Natural killer cell treated with Interleukin-12 subunit alpha and Interleukin-12 subunit beta and Interleukin-15 and Interleukin-18, amount 100 ng/mL, for 72 hours (primary cell): ENCODE data around the gene ARSD. TPM values are rescaled to one million over a fixed set of nuclear protein-coding genes. Genes with fewer than 3 reads are reported as not detected.
"Not testable (repeated sequence)": the region's sequence is repeated elsewhere in the genome, so short reads cannot be mapped to it uniquely, and the experiment has no call there.

Source experiments
- ATAC-seq, 2 donors: fragments of 150-1000 bp; cut with Tn5 transposase in 1 of 2; sonication (Bioruptor Pico), chemical (Tn5 transposase) in 1 of 2; 2 replicates each; pipeline ENCODE4 v1.10.0; 2021
- DNase-seq: peaks from one replicate; pipeline ENCODE4 v3.0.0; 2022; ENCODE audit warnings: low spot score
- H3K27ac Mint-ChIP-seq, 2 donors: 1 replicate in 1 of 2; 2 replicates in 1 of 2; pipeline ENCODE4 v1.8.0; 2022; ENCODE audit warnings: mixed read lengths in 2 of 2, mild to moderate bottlenecking in 1 of 2, moderate library complexity in 1 of 2
- H3K27me3 Mint-ChIP-seq, 2 donors: 1 replicate in 1 of 2; 2 replicates in 1 of 2; pipeline ENCODE4 v1.8.0; 2022; ENCODE audit warnings: mixed read lengths in 2 of 2
- H3K36me3 Mint-ChIP-seq: one replicate; pipeline ENCODE4 v1.8.0; 2022; ENCODE audit warnings: mixed read lengths
- H3K4me1 Mint-ChIP-seq, 2 donors: 1 replicate in 1 of 2; 2 replicates in 1 of 2; pipeline ENCODE4 v1.8.0; 2022; ENCODE audit warnings: low read depth in 2 of 2, mixed read lengths in 2 of 2, mild to moderate bottlenecking in 1 of 2
- H3K4me3 Mint-ChIP-seq: one replicate; pipeline ENCODE4 v1.8.0; 2022; ENCODE audit warnings: mixed read lengths
- H3K9me3 Mint-ChIP-seq: 2 replicates; pipeline ENCODE4 v1.8.0; 2022; ENCODE audit warnings: mixed read lengths
- total RNA-seq, 2 donors: library from RNA; stranded (reverse); gene quantifications; one replicate each; pipeline ENCODE4 v1.2.3, GENCODE V29; 2022

Gene ARSD, protein sequence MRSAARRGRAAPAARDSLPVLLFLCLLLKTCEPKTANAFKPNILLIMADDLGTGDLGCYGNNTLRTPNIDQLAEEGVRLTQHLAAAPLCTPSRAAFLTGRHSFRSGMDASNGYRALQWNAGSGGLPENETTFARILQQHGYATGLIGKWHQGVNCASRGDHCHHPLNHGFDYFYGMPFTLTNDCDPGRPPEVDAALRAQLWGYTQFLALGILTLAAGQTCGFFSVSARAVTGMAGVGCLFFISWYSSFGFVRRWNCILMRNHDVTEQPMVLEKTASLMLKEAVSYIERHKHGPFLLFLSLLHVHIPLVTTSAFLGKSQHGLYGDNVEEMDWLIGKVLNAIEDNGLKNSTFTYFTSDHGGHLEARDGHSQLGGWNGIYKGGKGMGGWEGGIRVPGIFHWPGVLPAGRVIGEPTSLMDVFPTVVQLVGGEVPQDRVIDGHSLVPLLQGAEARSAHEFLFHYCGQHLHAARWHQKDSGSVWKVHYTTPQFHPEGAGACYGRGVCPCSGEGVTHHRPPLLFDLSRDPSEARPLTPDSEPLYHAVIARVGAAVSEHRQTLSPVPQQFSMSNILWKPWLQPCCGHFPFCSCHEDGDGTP
- total RNA-seq = 10 to 100 TPM in 1 of 2 donors, 1 to 10 TPM in 1; 4.0 to 17.0 TPM

GRCh38 chrX:2928583-2929434 is at the start of gene ARSD:
Gene ARSD (minus strand): TSS chrX:2929339. CDS start chrX:2929275, 64 bp downstream.
- peaks cover 4% of the 10 kb centered on the region for H3K36me3 Mint-ChIP-seq
- H3K4me3 Mint-ChIP-seq = peak within 1 kb of the TSS; percentile 85
- H3K4me1 Mint-ChIP-seq = peaks cover 5 to 13% of the 10 kb centered on the region in 2 donors
- DNase-seq (peak; percentile 88), ATAC-seq (peak; percentile 95 to 97)
- H3K27ac Mint-ChIP-seq = peak within 1 kb of the TSS; percentile 50 to 87
- H3K9me3 Mint-ChIP-seq = no peaks in the 10 kb centered on the region
- peaks cover 0 to 2% of the 10 kb centered on the region in 2 donors for H3K27me3 Mint-ChIP-seq

DNA sequence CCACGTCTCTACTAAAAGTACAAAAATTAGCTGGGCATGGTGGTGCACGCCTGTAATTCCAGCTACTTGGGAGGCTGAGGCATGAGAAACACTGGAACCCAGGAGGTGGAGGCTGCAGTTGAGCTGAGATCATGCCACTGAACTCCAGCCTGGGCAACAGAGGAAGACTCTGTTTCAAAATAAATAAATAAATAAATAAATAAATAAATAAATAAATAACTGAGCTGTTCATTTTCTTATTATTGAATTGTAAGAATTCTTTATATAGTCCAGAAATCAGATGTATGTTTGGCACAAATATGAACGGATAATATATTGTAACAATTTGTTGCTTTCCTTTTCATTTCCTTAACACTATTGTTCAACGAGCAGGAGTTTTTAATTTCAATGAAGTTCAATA is 49.5 kb upstream of the ARSD start:
- not testable (repeated sequence) for H3K4me1 Mint-ChIP-seq, H3K9me3 Mint-ChIP-seq, DNase-seq, ATAC-seq, H3K27me3 Mint-ChIP-seq, H3K27ac Mint-ChIP-seq, H3K36me3 Mint-ChIP-seq, H3K4me3 Mint-ChIP-seq

- Mint-ChIP-seq H3K27ac (no peak overlapping the region), H3K9me3 (no peaks in the 10 kb centered on the region), H3K27me3 (peaks cover 0 to 18% of the 10 kb centered on the region in 2 donors), H3K36me3 (no peaks in the 10 kb centered on the region), H3K4me3 (no peak overlapping the region), H3K4me1 (no peaks in the 10 kb centered on the region)
- DNase-seq = no peak
- ATAC-seq = no peak
Measured at GRCh38 chrX:2974961-2975360, 45.8 kb upstream of the ARSD start.

DNA sequence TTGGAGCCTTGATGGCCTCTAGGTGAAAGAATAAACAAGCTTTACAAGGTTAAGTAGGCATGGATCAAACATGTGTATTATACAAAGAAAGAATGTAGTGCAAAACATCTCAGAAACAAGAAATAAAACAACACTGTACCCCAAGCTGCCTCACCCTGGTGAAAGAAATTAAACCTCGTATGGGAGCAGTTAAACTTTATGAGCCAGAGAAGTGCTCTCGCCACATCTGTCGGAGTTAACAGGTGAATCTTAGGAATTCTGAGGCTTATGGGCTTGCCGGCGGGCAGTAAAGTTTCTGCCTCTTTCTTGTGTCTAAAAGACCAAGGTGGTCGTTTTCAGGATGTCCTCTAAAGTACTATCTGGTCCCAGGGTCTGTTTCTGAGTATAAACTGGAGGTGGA is 43.3 kb upstream of the ARSD start:
- Mint-ChIP-seq H3K27me3 (peaks cover 0 to 22% of the 10 kb centered on the region in 2 donors), H3K9me3 (no peaks in the 10 kb centered on the region), H3K36me3 (no peaks in the 10 kb centered on the region), H3K4me3 (no peak overlapping the region), H3K27ac (no peak overlapping the region), H3K4me1 (peaks cover 0 to 4% of the 10 kb centered on the region in 2 donors)
- DNase-seq = no peak
- no peak for ATAC-seq

- ATAC-seq (no peak), DNase-seq (no peak)
- peak overlapping the region; percentile 40 for H3K4me3 Mint-ChIP-seq
- no peaks in the 10 kb centered on the region for H3K9me3 Mint-ChIP-seq
- H3K4me1 Mint-ChIP-seq = peaks cover 0 to 4% of the 10 kb centered on the region in 2 donors
- H3K27ac Mint-ChIP-seq = no peak overlapping the region
- no peaks in the 10 kb centered on the region for H3K36me3 Mint-ChIP-seq
- H3K27me3 Mint-ChIP-seq = peaks cover 0 to 20% of the 10 kb centered on the region in 2 donors
Measured at GRCh38 chrX:2969021-2969420, 39.9 kb upstream of the ARSD start.

DNA sequence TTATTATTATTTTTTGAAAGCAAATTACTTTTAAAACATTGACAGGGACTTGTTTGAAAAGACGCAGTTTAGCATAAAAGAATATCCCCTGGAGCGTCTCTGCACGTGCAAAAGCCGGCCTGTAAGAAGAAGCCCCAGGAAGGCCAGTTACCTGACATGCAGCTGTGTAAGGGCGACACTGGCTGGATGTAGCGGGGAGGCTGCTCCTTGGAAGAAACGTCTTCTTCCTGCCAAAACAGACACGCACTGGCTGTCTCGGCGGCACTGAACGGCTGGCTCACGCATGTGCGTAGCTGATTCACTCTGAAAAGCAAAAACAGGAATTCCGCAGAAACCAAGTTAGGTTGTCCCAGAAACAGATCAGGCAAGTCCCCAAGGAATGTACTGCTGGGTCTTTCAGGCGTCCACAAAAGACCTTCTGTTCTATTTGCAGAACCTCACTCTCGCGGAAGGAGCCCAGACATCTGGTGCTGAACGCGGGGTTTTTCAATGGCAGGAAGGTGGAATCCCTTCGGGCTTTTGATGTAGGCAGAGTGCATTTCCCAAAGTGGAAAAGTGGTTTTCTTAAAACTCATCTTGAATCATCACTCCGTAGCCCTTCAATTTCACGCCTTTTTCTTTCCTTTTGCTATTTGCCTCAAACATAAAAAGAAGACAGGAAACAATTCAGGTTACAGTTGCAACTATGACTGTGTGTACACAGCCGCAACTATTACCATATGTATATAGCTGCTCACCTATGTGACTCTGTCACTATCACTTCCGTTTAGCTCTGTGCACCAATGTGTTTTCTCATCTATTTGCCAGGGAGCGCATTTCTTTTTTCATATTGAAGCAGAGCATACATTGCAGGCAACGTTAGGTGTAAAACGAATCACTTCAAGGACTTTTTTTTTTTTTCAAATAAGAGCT is 39.1 kb upstream of the ARSD start:
- no peaks in the 10 kb centered on the region for H3K36me3 Mint-ChIP-seq
- no peak for DNase-seq
- peaks cover 0 to 4% of the 10 kb centered on the region in 2 donors for H3K4me1 Mint-ChIP-seq
- peak; percentile 67 to 72 for ATAC-seq
- peaks cover 0 to 15% of the 10 kb centered on the region in 2 donors for H3K27me3 Mint-ChIP-seq
- no peak overlapping the region for H3K27ac Mint-ChIP-seq
- no peaks in the 10 kb centered on the region for H3K9me3 Mint-ChIP-seq
- peak overlapping the region; percentile 40 for H3K4me3 Mint-ChIP-seq

GRCh38 chrX:2967584-2967983 is 38.4 kb upstream of the ARSD start:
- Mint-ChIP-seq H3K9me3 (no peaks in the 10 kb centered on the region), H3K4me1 (peaks cover 0 to 4% of the 10 kb centered on the region in 2 donors), H3K27me3 (peaks cover 0 to 20% of the 10 kb centered on the region in 2 donors), H3K36me3 (no peaks in the 10 kb centered on the region), H3K27ac (no peak overlapping the region), H3K4me3 (no peak overlapping the region)
- ATAC-seq = no peak
- DNase-seq = no peak

DNA sequence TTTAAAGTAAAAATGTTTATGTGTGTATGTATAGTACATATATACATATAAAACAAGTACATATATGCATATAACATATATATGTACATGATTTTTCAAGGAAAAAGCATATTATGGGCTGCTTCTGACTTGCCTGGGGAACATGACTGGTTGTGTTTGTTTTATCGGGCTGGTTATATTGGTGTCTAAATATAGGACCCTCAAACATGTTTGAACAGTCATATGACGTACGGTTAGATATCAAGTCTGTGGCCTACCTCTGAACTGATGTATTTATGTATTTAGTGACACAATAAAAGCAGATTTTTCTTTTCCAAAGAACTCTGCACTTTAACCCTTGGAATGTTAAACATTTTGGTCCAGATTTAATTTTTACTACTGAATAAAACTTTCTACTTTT is 37.9 kb upstream of the ARSD start:
- Mint-ChIP-seq H3K4me3 (no peak overlapping the region), H3K27me3 (peaks cover 0 to 24% of the 10 kb centered on the region in 2 donors), H3K4me1 (peaks cover 0 to 4% of the 10 kb centered on the region in 2 donors), H3K27ac (no peak overlapping the region), H3K36me3 (no peaks in the 10 kb centered on the region), H3K9me3 (no peaks in the 10 kb centered on the region)
- ATAC-seq (no peak), DNase-seq (no peak)

DNA sequence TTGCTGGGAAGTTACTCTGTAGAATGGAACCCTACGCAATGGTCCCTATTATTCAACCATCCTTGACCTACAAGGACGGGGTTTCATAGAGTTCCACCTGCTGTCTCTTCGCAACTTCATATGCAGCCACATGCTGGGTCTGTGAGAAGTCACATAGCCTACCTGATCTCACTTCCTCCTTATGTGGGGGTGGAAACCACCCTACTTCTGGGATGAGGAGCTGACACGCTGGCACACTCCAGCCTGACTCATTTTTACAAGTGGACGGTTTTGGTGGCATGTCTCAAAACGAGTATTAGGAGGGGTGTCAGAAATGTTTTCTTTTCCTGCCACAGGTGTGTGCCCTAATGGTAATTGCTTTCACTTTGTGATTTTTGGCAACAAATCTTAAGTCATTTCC is 36.8 kb upstream of the ARSD start:
- Mint-ChIP-seq H3K9me3 (no peaks in the 10 kb centered on the region), H3K27ac (no peak overlapping the region), H3K36me3 (no peaks in the 10 kb centered on the region), H3K4me3 (no peak overlapping the region), H3K4me1 (peaks cover 0 to 4% of the 10 kb centered on the region in 2 donors), H3K27me3 (peaks cover 0 to 23% of the 10 kb centered on the region in 2 donors)
- DNase-seq = no peak
- ATAC-seq = no peak

DNA sequence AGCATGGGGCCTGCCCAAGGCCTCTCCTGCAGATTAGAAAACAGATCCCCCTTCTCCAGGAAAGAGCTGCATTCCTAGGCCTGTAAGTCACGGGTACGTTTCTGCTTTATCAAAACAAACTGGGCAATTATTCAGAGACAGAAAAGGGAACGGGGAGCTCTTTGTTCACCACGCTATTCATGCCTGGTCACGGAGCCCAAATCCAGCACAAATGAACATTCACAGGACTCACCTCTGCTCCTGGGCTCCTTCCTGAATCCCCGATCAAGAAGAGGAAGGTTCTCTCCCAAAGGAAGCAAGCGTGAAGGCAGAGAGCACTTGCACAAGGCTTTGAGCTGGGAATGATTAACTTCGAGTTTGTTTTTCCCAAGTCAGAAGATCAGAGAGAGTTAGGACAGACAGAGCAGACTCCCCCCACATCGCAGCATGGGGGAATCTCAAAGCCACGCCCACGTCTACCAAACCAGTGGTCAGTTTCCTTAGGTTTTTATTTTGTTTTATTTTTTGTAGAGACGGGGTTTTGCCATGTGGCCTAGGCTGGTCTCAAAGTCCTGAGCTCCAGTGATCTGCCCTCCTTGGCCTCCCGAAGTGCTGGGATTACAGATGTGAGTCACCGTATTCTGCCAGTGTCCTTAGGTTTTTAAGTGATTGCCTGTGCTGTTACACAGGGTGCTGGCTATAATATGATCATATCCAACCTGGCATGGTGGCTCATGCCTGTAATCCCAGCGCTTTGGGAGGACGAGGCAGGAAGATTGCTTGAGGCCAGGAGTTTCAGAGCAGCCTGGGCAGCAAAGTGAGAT is 35.1 kb upstream of the ARSD start:
- DNase-seq, H3K9me3 Mint-ChIP-seq, ATAC-seq, H3K27ac Mint-ChIP-seq, H3K4me1 Mint-ChIP-seq, H3K36me3 Mint-ChIP-seq, H3K4me3 Mint-ChIP-seq: not testable (repeated sequence)
- H3K27me3 Mint-ChIP-seq = peaks cover 0 to 27% of the 10 kb centered on the region in 2 donors

DNA sequence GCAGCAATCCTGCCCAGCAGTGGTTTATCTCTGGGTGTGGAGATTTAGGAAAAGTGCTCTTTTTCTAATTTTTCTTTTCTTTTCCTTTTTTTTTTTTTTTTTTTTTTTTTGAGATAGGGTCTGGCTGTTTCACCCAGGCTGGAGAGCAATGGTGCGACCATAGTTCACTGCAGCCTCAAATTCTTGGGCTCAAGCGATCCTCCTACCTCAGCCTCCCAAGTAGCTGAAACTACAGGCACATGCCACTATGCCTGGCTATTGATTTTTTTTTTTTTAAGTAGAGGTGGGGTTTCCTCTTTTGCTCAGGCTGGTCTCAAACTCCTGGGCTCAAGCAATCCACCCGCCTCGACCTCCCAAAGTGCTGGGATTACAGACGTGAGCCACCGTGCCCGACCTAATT is 34.3 kb upstream of the ARSD start:
- DNase-seq, H3K4me3 Mint-ChIP-seq, H3K9me3 Mint-ChIP-seq, H3K36me3 Mint-ChIP-seq, H3K27ac Mint-ChIP-seq, ATAC-seq, H3K4me1 Mint-ChIP-seq: not testable (repeated sequence)
- H3K27me3 Mint-ChIP-seq = peaks cover 0 to 24% of the 10 kb centered on the region in 2 donors

GRCh38 chrX:2962381-2962780 is 33.2 kb upstream of the ARSD start:
- DNase-seq (no peak), ATAC-seq (no peak)
- peaks cover 0 to 23% of the 10 kb centered on the region in 2 donors for H3K27me3 Mint-ChIP-seq
- H3K27ac Mint-ChIP-seq = no peak overlapping the region
- H3K36me3 Mint-ChIP-seq = no peaks in the 10 kb centered on the region
- H3K4me3 Mint-ChIP-seq = no peak overlapping the region
- no peaks in the 10 kb centered on the region for H3K4me1 Mint-ChIP-seq
- no peaks in the 10 kb centered on the region for H3K9me3 Mint-ChIP-seq
